ENCODE measurements around the gene ABCB10. TPM values are rescaled to one million over a fixed set of nuclear protein-coding genes. Genes with fewer than 3 reads are reported as not detected.
"Not testable (repeated sequence)": the region's sequence is repeated elsewhere in the genome, so short reads cannot be mapped to it uniquely, and the experiment has no call there.

The ABCB10 gene
- total and polyA plus RNA-seq, 2 experiments from 2014 or later, result 4.7 to 9.7 TPM

- no peaks in the 10 kb centered on the region; the same call in 2 of the 3 replicates for H3K36me3 Mint-ChIP-seq (ENCODE audit: low read depth)
- Histone ChIP-seq H3K4me3 (no peak overlapping the region), H3K4me2 (no peak overlapping the region), H3K4me1 (ENCODE audit: insufficient read depth) (no peaks in the 10 kb centered on the region), H3F3A (replicated peaks; ENCODE audit: low read depth) (no peaks in the 10 kb centered on the region), H3K27me3 (ENCODE audit: insufficient read depth) (no peaks in the 10 kb centered on the region), H4K20me1 (replicated peaks; ENCODE audit: insufficient read depth) (no peaks in the 10 kb centered on the region; the same call in 1 of the 2 replicates), H3K79me2 (replicated peaks; ENCODE audit: insufficient read depth) (no peaks in the 10 kb centered on the region), H3K9me2 (ENCODE audit: insufficient read depth) (no peaks in the 10 kb centered on the region), H3K36me3 (ENCODE audit: insufficient read depth) (no peaks in the 10 kb centered on the region), H2AFZ (no peak overlapping the region), H3K27ac (ENCODE audit: low read depth) (no peak overlapping the region)
- no peak overlapping the region for H3K27ac Mint-ChIP-seq
- peaks cover 2% of the 10 kb centered on the region for H3K27me3 Mint-ChIP-seq (ENCODE audit: insufficient read depth, low read depth, poor library complexity)
- H3K4me1 Mint-ChIP-seq, result no peaks in the 10 kb centered on the region; the same call in 2 of the 3 replicates
- no peaks in the 10 kb centered on the region for H3K9me3 Mint-ChIP-seq
- peak; percentile 86 for DNase-seq (ENCODE audit: low spot score)
- no peak overlapping the region for H3K4me3 Mint-ChIP-seq
- ATAC-seq, result peak; percentile 91
- no peak for TF ChIP-seq ZNF114 (CRISPR knock-in tag; IDR thresholded peaks at IDR 0.05)
- 0 out of 2 replicates have a peak, but pooled peaks have one; percentile 33 for TF ChIP-seq CREB1 (CRISPR knock-in tag; IDR thresholded peaks at IDR 0.05; ENCODE audit: low read depth)
- TF ChIP-seq CTCF (conservative IDR thresholded peaks at IDR 0.05; ENCODE audit: low read depth in 2 of 2), result peak; percentile 81 to 85
Observed at GRCh38 chr1:229514578-229515275, 43.8 kb downstream of the ABCB10 start.

- H3K79me2 ChIP-seq (replicated peaks; ENCODE audit: insufficient read depth), result peaks cover 12% of the 10 kb centered on the region
- H3K27ac Mint-ChIP-seq; H3K4me1 ChIP-seq (ENCODE audit: insufficient read depth); H3K36me3 Mint-ChIP-seq (ENCODE audit: low read depth); DNase-seq (ENCODE audit: low spot score); H3K4me3 ChIP-seq; H3K27me3 Mint-ChIP-seq (ENCODE audit: insufficient read depth, low read depth, poor library complexity); H3K27ac ChIP-seq (ENCODE audit: low read depth); H3K4me2 ChIP-seq; H3K9me3 Mint-ChIP-seq; H3K9me2 ChIP-seq (ENCODE audit: insufficient read depth); H3K27me3 ChIP-seq (ENCODE audit: insufficient read depth); H3K36me3 ChIP-seq (ENCODE audit: insufficient read depth); ATAC-seq; H3F3A ChIP-seq (replicated peaks; ENCODE audit: low read depth); H2AFZ ChIP-seq; H3K4me3 Mint-ChIP-seq; H4K20me1 ChIP-seq (replicated peaks; ENCODE audit: insufficient read depth): not testable (repeated sequence)
- peaks cover 13% of the 10 kb centered on the region; the same call in 2 of the 3 replicates for H3K4me1 Mint-ChIP-seq
Observed at GRCh38 chr1:229511625-229512024, 46.9 kb downstream of the ABCB10 start.

- not testable (repeated sequence) for ATAC-seq; H3K27me3 ChIP-seq (ENCODE audit: insufficient read depth); H3K4me1 ChIP-seq (ENCODE audit: insufficient read depth); H3K4me3 Mint-ChIP-seq; H3K4me3 ChIP-seq; H3K27ac ChIP-seq (ENCODE audit: low read depth); H3K27me3 Mint-ChIP-seq (ENCODE audit: insufficient read depth, low read depth, poor library complexity); H3K36me3 Mint-ChIP-seq (ENCODE audit: low read depth); H3K36me3 ChIP-seq (ENCODE audit: insufficient read depth); H3F3A ChIP-seq (replicated peaks; ENCODE audit: low read depth); H3K9me3 Mint-ChIP-seq; H3K9me2 ChIP-seq (ENCODE audit: insufficient read depth); H4K20me1 ChIP-seq (replicated peaks; ENCODE audit: insufficient read depth); H3K4me2 ChIP-seq; DNase-seq (ENCODE audit: low spot score); H3K27ac Mint-ChIP-seq; H2AFZ ChIP-seq
- peaks cover 16% of the 10 kb centered on the region for H3K79me2 ChIP-seq (replicated peaks; ENCODE audit: insufficient read depth)
- H3K4me1 Mint-ChIP-seq, result peaks cover 13% of the 10 kb centered on the region; the same call in 2 of the 3 replicates
Observed at GRCh38 chr1:229511201-229511600, 47.3 kb downstream of the ABCB10 start.

Measured in GM23338 (cell line).